ENCODE data around the gene SMIM33. TPM values are rescaled to one million over a fixed set of nuclear protein-coding genes. Genes with fewer than 3 reads are reported as not detected.

SMIM33 gene
- total and polyA plus RNA-seq, 9 of the 15 experiments (the other 6 are each of a cell fraction or from before 2014, with no cell fraction given) = not detected

DNA sequence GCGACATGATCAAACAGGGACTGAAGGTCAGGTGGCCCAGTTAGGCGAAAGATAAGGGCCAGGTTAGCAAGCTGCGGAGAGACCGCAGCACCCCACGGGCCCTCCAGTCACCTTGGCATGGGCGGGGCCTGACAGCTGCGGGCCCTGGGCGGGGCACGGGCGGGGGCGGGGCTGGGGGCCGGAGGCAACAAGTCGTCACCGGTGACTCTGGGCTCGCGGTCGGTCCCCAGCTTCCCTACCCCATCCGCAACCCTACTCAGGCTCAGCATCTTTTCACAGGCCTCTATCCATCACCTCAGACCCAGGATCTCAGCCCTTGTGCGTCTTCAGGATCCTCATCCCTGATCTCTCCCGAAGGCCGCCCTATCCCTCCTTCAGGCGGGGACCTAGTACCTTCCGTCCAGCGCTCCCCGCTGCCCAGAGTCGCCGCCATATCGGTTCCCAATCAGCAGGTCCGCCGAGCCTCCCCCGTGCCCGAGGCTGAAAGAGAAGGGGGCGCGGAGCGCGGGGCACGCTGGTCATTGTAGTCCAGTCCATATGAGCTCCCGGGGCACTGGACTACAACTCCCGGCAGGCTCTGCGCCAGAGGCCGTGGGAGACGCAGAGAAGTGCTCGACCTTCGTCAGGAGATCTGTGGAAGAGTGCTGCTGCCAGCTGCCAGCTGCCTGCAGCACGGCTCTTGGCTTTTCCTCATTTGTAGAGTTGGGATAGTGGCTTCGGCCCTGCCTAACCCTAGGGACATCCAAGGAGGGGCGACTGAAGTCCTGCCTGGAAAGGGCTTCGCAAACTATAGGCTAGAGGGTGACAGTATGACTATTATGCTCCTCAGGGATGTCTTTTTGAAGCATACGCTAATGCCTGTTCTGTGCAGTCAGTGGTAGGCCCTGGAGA is 31.5 kb upstream of the SMIM33 start, which contains the start of gene DNAJC18 (continued):
- TF ChIP-seq, protein P1, sequence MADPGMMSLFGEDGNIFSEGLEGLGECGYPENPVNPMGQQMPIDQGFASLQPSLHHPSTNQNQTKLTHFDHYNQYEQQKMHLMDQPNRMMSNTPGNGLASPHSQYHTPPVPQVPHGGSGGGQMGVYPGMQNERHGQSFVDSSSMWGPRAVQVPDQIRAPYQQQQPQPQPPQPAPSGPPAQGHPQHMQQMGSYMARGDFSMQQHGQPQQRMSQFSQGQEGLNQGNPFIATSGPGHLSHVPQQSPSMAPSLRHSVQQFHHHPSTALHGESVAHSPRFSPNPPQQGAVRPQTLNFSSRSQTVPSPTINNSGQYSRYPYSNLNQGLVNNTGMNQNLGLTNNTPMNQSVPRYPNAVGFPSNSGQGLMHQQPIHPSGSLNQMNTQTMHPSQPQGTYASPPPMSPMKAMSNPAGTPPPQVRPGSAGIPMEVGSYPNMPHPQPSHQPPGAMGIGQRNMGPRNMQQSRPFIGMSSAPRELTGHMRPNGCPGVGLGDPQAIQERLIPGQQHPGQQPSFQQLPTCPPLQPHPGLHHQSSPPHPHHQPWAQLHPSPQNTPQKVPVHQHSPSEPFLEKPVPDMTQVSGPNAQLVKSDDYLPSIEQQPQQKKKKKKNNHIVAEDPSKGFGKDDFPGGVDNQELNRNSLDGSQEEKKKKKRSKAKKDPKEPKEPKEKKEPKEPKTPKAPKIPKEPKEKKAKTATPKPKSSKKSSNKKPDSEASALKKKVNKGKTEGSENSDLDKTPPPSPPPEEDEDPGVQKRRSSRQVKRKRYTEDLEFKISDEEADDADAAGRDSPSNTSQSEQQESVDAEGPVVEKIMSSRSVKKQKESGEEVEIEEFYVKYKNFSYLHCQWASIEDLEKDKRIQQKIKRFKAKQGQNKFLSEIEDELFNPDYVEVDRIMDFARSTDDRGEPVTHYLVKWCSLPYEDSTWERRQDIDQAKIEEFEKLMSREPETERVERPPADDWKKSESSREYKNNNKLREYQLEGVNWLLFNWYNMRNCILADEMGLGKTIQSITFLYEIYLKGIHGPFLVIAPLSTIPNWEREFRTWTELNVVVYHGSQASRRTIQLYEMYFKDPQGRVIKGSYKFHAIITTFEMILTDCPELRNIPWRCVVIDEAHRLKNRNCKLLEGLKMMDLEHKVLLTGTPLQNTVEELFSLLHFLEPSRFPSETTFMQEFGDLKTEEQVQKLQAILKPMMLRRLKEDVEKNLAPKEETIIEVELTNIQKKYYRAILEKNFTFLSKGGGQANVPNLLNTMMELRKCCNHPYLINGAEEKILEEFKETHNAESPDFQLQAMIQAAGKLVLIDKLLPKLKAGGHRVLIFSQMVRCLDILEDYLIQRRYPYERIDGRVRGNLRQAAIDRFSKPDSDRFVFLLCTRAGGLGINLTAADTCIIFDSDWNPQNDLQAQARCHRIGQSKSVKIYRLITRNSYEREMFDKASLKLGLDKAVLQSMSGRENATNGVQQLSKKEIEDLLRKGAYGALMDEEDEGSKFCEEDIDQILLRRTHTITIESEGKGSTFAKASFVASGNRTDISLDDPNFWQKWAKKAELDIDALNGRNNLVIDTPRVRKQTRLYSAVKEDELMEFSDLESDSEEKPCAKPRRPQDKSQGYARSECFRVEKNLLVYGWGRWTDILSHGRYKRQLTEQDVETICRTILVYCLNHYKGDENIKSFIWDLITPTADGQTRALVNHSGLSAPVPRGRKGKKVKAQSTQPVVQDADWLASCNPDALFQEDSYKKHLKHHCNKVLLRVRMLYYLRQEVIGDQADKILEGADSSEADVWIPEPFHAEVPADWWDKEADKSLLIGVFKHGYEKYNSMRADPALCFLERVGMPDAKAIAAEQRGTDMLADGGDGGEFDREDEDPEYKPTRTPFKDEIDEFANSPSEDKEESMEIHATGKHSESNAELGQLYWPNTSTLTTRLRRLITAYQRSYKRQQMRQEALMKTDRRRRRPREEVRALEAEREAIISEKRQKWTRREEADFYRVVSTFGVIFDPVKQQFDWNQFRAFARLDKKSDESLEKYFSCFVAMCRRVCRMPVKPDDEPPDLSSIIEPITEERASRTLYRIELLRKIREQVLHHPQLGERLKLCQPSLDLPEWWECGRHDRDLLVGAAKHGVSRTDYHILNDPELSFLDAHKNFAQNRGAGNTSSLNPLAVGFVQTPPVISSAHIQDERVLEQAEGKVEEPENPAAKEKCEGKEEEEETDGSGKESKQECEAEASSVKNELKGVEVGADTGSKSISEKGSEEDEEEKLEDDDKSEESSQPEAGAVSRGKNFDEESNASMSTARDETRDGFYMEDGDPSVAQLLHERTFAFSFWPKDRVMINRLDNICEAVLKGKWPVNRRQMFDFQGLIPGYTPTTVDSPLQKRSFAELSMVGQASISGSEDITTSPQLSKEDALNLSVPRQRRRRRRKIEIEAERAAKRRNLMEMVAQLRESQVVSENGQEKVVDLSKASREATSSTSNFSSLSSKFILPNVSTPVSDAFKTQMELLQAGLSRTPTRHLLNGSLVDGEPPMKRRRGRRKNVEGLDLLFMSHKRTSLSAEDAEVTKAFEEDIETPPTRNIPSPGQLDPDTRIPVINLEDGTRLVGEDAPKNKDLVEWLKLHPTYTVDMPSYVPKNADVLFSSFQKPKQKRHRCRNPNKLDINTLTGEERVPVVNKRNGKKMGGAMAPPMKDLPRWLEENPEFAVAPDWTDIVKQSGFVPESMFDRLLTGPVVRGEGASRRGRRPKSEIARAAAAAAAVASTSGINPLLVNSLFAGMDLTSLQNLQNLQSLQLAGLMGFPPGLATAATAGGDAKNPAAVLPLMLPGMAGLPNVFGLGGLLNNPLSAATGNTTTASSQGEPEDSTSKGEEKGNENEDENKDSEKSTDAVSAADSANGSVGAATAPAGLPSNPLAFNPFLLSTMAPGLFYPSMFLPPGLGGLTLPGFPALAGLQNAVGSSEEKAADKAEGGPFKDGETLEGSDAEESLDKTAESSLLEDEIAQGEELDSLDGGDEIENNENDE (IDR thresholded peaks at IDR 0.05; ENCODE audit: low read depth, low read length) = no peak
- peak; percentile 32; the same call in 1 of the 2 replicates for TF ChIP-seq TARDBP (IDR thresholded peaks at IDR 0.05)
- no peak for TF ChIP-seq CBX3 (IDR thresholded peaks at IDR 0.05; ENCODE audit: borderline replicate concordance in 1 of 2, low read length in 2 of 2)
- TF ChIP-seq NFRKB (IDR thresholded peaks at IDR 0.05; ENCODE audit: low read depth) = 0 out of 2 replicates have a peak, but pooled peaks have one; percentile 4
- TF ChIP-seq, protein P2, sequence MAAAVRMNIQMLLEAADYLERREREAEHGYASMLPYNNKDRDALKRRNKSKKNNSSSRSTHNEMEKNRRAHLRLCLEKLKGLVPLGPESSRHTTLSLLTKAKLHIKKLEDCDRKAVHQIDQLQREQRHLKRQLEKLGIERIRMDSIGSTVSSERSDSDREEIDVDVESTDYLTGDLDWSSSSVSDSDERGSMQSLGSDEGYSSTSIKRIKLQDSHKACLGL (CRISPR knock-in tag; IDR thresholded peaks at IDR 0.05; ENCODE audit: borderline replicate concordance, poor library complexity, severe bottlenecking) = no peak
- TF ChIP-seq SRSF9 (IDR thresholded peaks at IDR 0.05; ENCODE audit: borderline replicate concordance, low read depth, low read length) = no peak
- TF ChIP-seq ARID1B (IDR thresholded peaks at IDR 0.05) = peak; percentile 46; the same call in 1 of the 2 replicates
- no peak for TF ChIP-seq XRCC3 (IDR thresholded peaks at IDR 0.05)
- TF ChIP-seq NFXL1 (CRISPR knock-in tag; IDR thresholded peaks at IDR 0.05) = no peak
- TF ChIP-seq CREB1 (IDR thresholded peaks at IDR 0.05) = no peak
- TF ChIP-seq CREB1 (CRISPR knock-in tag; IDR thresholded peaks at IDR 0.05) = peak; percentile 69; the same call in 1 of the 2 replicates
- peak; percentile 75; the same call in 1 of the 2 replicates for TF ChIP-seq MTA3 (IDR thresholded peaks at IDR 0.05; ENCODE audit: borderline replicate concordance)
- 0 out of 2 replicates have a peak, but pooled peaks have one; percentile 23 for TF ChIP-seq NR1H2 (CRISPR knock-in tag; IDR thresholded peaks at IDR 0.05)
- TF ChIP-seq SETDB1 (IDR thresholded peaks at IDR 0.05; ENCODE audit: low read length) = no peak
- TF ChIP-seq HDAC6 (IDR thresholded peaks at IDR 0.05; ENCODE audit: low read depth, low read length) = no peak
- TF ChIP-seq KAT7 (CRISPR knock-in tag; IDR thresholded peaks at IDR 0.05; ENCODE audit: borderline replicate concordance) = 0 out of 2 replicates have a peak, but pooled peaks have one; percentile 17

All from K562 (cell line).